Gastroesophageal sphincter (tissue), 3 donors: ENCODE results near the gene THRB.

Experiments
- POLR2AphosphoS5 ChIP-seq: sonication (generic); formaldehyde crosslinking; IDR thresholded peaks from one replicate; pipeline ENCODE4 v1.6.1; 2017; ENCODE audit warnings: antibody characterized with exemption
- TF ChIP-seq, protein P1 (sequence below), 4 experiments: fragments of 200-600 bp in 2 of 4; fragments of 450-650 bp in 2 of 4; sonication (generic) in 1 of 4; IDR thresholded peaks; one replicate each; pipeline ENCODE4 v1.5.1; 2017 to 2019; ENCODE audit warnings: antibody characterized with exemption in 4 of 4, mild to moderate bottlenecking in 2 of 4, moderate library complexity in 2 of 4

DNA sequence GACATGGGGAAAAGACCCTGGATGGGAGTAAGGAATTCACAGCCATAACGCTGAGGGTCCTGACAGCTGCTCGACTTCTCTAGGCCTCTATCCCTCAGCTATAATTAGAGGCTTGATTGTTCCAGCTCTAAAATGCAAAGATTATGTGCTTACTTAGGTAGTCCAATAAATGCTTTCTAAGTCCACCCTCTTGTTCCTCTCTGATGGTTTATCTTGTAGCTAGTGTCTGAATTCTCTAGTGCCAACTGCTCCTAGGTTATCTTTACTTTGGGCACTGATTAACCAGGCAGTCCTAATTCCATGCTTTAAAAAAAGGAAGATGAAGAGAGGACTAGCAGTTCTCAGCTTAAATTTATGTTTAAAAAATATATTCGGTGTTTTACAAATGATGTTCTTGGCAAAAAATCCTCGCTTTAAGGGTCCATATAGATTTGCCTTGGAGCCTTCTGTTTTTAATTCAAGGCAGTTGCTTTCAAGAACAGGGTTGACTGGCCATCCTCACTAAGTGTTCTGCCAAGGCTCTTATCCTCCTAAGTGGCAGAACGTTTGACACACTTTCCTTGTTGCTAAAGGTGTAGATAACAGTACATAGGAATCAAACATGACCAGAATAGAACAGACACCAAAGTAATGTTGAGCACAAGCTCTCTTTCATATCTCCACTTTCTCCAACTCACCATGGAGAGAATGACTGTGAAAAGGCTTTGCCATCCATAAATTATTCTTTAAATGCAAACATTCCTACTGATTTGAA is 60.6 kb downstream of the THRB start:
- TF ChIP-seq, protein P1, sequence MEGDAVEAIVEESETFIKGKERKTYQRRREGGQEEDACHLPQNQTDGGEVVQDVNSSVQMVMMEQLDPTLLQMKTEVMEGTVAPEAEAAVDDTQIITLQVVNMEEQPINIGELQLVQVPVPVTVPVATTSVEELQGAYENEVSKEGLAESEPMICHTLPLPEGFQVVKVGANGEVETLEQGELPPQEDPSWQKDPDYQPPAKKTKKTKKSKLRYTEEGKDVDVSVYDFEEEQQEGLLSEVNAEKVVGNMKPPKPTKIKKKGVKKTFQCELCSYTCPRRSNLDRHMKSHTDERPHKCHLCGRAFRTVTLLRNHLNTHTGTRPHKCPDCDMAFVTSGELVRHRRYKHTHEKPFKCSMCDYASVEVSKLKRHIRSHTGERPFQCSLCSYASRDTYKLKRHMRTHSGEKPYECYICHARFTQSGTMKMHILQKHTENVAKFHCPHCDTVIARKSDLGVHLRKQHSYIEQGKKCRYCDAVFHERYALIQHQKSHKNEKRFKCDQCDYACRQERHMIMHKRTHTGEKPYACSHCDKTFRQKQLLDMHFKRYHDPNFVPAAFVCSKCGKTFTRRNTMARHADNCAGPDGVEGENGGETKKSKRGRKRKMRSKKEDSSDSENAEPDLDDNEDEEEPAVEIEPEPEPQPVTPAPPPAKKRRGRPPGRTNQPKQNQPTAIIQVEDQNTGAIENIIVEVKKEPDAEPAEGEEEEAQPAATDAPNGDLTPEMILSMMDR (IDR thresholded peaks at IDR 0.05), result no peak
- no peak for TF ChIP-seq POLR2AphosphoS5
